Mesenchymal stem cell (in vitro differentiated cells and primary cell): ENCODE data around the gene ZNF330.

Experiments
- DNase-seq: peaks from one replicate; pipeline ENCODE4 v3.0.0-alpha.2; 2013
- H2AFZ ChIP-seq: one replicate; pipeline ENCODE4 v1.6.1; 2013; ENCODE audit warnings: low read depth, mild to moderate bottlenecking, control low read depth, inconsistent platforms, low read length, moderate library complexity
- H2AK5ac ChIP-seq: 2 replicates; pipeline ENCODE4 v1.6.1; 2013; ENCODE audit warnings: low read length, moderate library complexity, mild to moderate bottlenecking, inconsistent platforms; ENCODE audit not compliant: severe bottlenecking
- H2BK120ac ChIP-seq: one replicate; pipeline ENCODE4 v1.6.1; 2013; ENCODE audit warnings: low read depth, mild to moderate bottlenecking, inconsistent platforms, low read length, moderate library complexity
- H2BK12ac ChIP-seq, 2 experiments: one replicate each; pipeline ENCODE4 v1.6.1; 2013; ENCODE audit warnings: inconsistent platforms in 2 of 2, low read length in 2 of 2, mild to moderate bottlenecking in 2 of 2, moderate library complexity in 2 of 2, control low read depth in 1 of 2
- H2BK15ac ChIP-seq: one replicate; pipeline ENCODE4 v1.6.1; 2013; ENCODE audit warnings: mild to moderate bottlenecking, low read depth, inconsistent platforms; ENCODE audit not compliant: poor library complexity, severe bottlenecking
- H2BK5ac ChIP-seq: 2 replicates; pipeline ENCODE4 v1.6.1; 2013; ENCODE audit warnings: low read depth, mild to moderate bottlenecking, low read length, control low read depth, inconsistent platforms; ENCODE audit not compliant: poor library complexity, severe bottlenecking
- H3K14ac ChIP-seq, 2 experiments: one replicate each; pipeline ENCODE4 v1.6.1; 2013; ENCODE audit warnings: inconsistent platforms in 2 of 2, low read length in 2 of 2, control low read depth in 1 of 2, mild to moderate bottlenecking in 1 of 2, moderate library complexity in 1 of 2
- H3K18ac ChIP-seq, 2 experiments: one replicate each; pipeline ENCODE4 v1.6.1; 2013; ENCODE audit warnings: inconsistent platforms in 2 of 2, low read length in 2 of 2, control low read depth in 1 of 2, low read depth in 1 of 2, mild to moderate bottlenecking in 1 of 2
- H3K23ac ChIP-seq, 2 experiments: one replicate each; pipeline ENCODE4 v1.6.1; 2013; ENCODE audit warnings: inconsistent platforms in 2 of 2, low read length in 2 of 2, mild to moderate bottlenecking in 2 of 2, moderate library complexity in 2 of 2, control low read depth in 1 of 2
- H3K27ac ChIP-seq: 2 replicates; pipeline ENCODE4 v1.5.1; 2013; ENCODE audit warnings: mild to moderate bottlenecking, moderate library complexity, low read length, control low read depth, inconsistent platforms; ENCODE audit not compliant: poor library complexity, severe bottlenecking
- H3K27me3 ChIP-seq, 2 experiments: 2 replicates each; pipeline versions ENCODE4 v1.6.1 to v1.7.0; 2013; ENCODE audit warnings: low read length in 2 of 2, mild to moderate bottlenecking in 2 of 2, moderate library complexity in 2 of 2, control low read depth in 1 of 2, inconsistent platforms in 1 of 2; ENCODE audit not compliant: control insufficient read depth in 1 of 2, insufficient read depth in 1 of 2
- H3K36me3 ChIP-seq, 2 experiments: 2 replicates each; pipeline versions ENCODE4 v1.6.1 to v1.7.0; 2013; ENCODE audit warnings: low read length in 2 of 2, control low read depth in 1 of 2, inconsistent platforms in 1 of 2, low read depth in 1 of 2, mild to moderate bottlenecking in 1 of 2; ENCODE audit not compliant: insufficient read depth in 2 of 2, control insufficient read depth in 1 of 2
- H3K4ac ChIP-seq, 2 experiments: one replicate each; pipeline ENCODE4 v1.6.1; 2013; ENCODE audit warnings: inconsistent platforms in 2 of 2, low read length in 2 of 2, mild to moderate bottlenecking in 2 of 2, moderate library complexity in 2 of 2, control low read depth in 1 of 2, low read depth in 1 of 2
- H3K4me1 ChIP-seq: 2 replicates; pipeline ENCODE4 v1.6.1; 2013; ENCODE audit warnings: low read depth, low read length, control low read depth; ENCODE audit not compliant: control insufficient read depth, insufficient read depth
- H3K4me2 ChIP-seq: 2 replicates; pipeline ENCODE4 v1.6.1; 2013; ENCODE audit warnings: low read length, mild to moderate bottlenecking, inconsistent platforms; ENCODE audit not compliant: poor library complexity, severe bottlenecking
- H3K4me3 ChIP-seq, 2 experiments: 2 replicates each; pipeline versions ENCODE4 v1.5.1 to v1.7.0; 2013; ENCODE audit warnings: low read length in 2 of 2, mild to moderate bottlenecking in 2 of 2, control low read depth in 1 of 2, low read depth in 1 of 2; ENCODE audit not compliant: insufficient read depth in 1 of 2
- H3K79me1 ChIP-seq: replicated peaks from 2 replicates; pipeline ENCODE4 v1.6.1; 2013; ENCODE audit warnings: mild to moderate bottlenecking, control low read depth, low read length, inconsistent platforms; ENCODE audit not compliant: poor library complexity, severe bottlenecking
- H3K9ac ChIP-seq: 2 replicates; pipeline ENCODE4 v1.7.0; 2013; ENCODE audit warnings: mild to moderate bottlenecking, low read length, moderate library complexity
- H3K9me3 ChIP-seq: 2 replicates; pipeline ENCODE4 v1.7.0; 2013; ENCODE audit warnings: mild to moderate bottlenecking, low read length; ENCODE audit not compliant: control insufficient read depth
- H4K8ac ChIP-seq: one replicate; pipeline ENCODE4 v1.6.1; 2013; ENCODE audit warnings: inconsistent platforms, mild to moderate bottlenecking, low read length, moderate library complexity
- H4K91ac ChIP-seq: one replicate; pipeline ENCODE4 v1.6.1; 2013; ENCODE audit warnings: mild to moderate bottlenecking, low read length, inconsistent platforms
- WGBS: methylation state at CpG from one replicate; pipeline ENCODE4 v1.1.7; 2013; ENCODE audit warnings: mixed read lengths; 5-methylcytosine and 5-hydroxymethylcytosine counted together

The ZNF330 gene

DNA sequence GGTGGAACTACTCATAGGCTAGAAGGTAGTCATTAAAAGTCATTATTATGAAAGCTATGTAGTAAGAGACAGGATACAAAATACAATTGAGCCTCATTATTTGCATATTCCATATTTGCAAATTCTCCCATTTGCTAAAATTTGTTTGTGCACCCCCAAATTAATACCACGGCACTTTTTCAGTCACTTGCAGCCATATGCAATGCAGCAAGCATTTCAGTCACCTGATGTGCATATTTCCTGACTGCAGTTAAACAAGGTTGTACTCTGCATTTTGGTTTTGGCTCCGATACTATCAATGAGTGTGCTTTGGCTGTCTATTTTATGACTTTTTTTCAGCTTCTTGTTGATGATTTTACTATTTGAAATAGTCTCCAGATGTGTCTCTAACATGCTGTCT lies 62.9 kb downstream of the ZNF330 start:
- no peaks in the 10 kb centered on the region for H3K79me1 ChIP-seq
- H2BK5ac ChIP-seq = no peak overlapping the region
- H2AK5ac ChIP-seq = no peak overlapping the region
- no peak overlapping the region for H3K4me3 ChIP-seq
- no peak overlapping the region for H3K14ac ChIP-seq
- H4K91ac ChIP-seq = no peak overlapping the region
- no peak overlapping the region for H2AFZ ChIP-seq
- no peak overlapping the region for H3K9ac ChIP-seq
- WGBS = 93% methylated on average over 2 of the region's 2 CpGs
- H3K9me3 ChIP-seq = peaks cover 3% of the 10 kb centered on the region
- DNase-seq = no peak
- no peak overlapping the region for H3K4ac ChIP-seq
- no peak overlapping the region for H3K23ac ChIP-seq
- H2BK12ac ChIP-seq = no peak overlapping the region
- no peak overlapping the region for H2BK15ac ChIP-seq
- no peak overlapping the region for H3K27ac ChIP-seq
- no peak overlapping the region for H3K4me2 ChIP-seq
- H3K4me1 ChIP-seq = peaks cover under 1% of the 10 kb centered on the region
- H3K18ac ChIP-seq = no peak overlapping the region
- no peak overlapping the region for H4K8ac ChIP-seq
- H2BK120ac ChIP-seq = no peak overlapping the region
- H3K36me3 ChIP-seq = no peaks in the 10 kb centered on the region
- no peaks in the 10 kb centered on the region for H3K27me3 ChIP-seq
